NCI-H1694 treated with DMSO at 0.1 percent for 48 hours (cell line): ENCODE results near the gene PRKN.
A peak's percentile ranks its signal among the peaks of the same experiment; 100 is the strongest.
"Not testable (repeated sequence)": the region's sequence is repeated elsewhere in the genome, so short reads cannot be mapped to it uniquely, and the experiment has no call there.

ENCODE experiments used
- DNase-seq: peaks from one replicate; lab custom pipeline; 2025; lab: John Stamatoyannopoulos, UW

Gene PRKN

DNA sequence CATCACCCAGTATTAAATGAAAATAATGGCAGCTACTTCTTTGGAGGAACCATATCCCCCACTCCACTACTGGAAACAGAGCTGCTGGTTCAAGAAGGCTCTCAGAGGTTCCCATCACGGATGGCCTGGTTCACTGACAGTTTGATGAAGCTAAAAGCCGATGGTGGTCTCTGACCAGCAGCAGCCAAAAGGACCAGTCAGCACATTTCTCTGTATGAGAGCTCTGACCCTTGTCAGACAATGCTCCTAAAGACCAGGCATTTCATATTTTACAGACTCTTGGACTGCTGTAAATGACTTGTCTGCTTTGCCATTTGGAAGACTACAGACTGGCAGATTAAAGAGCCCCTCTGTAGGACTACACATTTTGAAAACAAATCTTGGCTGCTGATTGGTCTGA, 16.6 kb downstream of the PRKN start:
- no peak for DNase-seq

DNA sequence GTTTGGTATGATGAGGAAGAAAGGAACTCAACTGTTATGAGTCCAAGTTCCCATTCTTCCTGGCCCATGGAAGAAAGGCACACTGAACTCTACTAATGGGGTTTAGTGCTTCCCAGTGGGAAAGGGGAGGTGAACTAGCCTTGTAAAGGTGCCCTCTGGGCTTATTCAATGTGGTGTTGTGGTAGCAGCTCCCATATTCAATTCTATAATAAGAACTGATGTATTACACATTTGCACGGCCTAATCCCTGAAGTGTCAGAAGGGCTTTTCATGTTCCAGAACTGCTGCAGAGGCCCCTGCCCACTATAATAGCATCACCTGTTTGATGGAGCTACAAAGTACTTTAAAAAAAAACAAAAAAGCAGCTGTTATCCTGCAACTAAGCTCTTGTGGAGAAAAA, 17.1 kb downstream of the PRKN start:
- no peak for DNase-seq

DNA sequence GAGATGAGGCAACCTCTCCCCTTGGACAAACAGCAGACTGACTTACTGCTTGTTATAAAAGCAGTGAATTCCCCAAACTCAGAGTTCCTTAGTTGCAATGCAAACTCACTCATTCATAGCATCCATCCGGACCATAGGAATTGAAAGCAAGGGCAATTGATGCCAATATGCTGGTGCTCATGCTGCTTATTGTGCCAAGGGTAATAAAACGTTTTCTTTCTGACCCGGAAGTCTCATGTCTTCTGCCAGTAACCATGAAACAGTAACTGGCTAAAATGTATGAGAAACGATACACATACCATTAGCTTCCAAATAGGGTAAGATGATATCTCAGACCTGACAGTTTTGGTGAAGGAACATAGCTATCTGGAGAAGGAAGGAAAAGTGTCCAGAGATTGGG, 18.1 kb downstream of the PRKN start:
- DNase-seq, result no peak

DNA sequence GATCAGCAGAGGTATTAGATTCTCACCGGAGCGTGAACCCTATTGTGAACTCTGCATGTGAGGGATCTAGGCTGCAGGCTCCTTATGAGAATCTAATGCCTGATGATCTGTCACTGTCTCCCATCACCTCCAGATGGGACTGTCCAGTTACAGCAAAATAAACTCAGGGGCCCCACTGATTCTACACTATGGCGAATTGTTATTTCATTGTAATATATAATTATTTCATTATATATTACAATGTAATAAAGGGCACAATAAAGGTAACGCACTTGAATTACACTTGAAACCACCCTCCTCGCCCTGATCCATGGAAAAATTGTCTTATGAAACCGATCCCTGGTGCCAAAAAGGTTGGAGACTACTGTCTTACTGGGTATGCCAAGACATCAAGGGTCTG, 18.6 kb downstream of the PRKN start:
- no peak for DNase-seq

DNA sequence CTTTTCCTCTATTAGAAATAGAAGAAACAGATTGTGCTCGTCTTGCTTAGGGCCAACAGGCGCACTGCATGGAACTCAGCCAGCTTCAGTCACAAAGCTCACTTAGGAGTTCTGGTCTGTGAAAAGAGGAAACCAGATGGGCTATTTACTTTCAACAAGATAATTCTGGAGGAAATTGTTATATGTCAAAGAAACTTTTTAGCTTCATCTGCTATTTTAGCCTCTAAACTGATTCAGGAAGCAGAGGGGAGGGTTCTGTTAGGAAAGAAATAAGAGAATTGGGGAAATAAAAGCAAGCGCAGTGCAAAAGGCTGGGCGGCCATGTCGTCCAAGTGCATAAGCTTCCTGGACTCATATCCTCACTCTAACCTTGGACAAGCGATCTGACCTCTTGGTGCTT, 21.3 kb downstream of the PRKN start:
- DNase-seq, result peak; percentile 5

DNA sequence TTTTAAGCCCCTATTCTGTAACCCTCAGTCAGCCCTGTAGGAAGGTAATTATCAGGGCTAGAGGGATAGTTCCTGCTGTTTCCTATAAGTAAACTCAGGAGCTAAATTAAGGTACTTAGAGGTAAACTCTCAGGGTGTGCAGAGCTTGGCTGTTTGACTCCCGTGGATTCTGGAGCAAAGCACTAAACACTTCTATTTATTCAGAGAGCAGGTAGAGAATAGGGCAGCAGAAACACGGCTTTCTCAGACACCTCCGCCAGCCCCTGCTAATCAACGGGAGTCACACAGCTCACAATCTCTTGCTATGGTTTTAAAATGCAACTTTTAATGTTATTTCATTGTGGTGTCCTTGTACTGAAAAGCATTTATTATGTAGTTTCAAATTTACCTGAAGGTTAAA, 21.8 kb downstream of the PRKN start:
- DNase-seq, result no peak

DNA sequence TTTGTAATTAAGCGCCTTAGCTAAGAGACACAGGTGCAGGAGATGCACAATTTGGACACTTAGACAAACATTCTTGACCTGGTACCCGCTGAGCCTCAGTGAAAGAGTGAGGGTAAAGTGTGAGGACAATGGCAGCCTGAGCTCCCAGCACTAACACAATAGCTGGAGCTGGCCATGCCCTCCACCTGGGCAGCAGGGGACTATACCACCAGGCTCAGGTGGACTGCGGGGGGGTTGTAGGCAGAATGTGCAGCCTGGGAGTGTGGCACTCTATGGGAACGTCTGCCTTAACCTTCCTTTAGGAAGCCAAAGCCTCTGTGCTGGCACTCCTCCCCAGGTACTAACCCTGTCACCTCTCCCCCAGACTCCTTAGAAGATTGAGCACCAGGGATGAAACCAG, 23.6 kb downstream of the PRKN start:
- DNase-seq, result no peak

DNA sequence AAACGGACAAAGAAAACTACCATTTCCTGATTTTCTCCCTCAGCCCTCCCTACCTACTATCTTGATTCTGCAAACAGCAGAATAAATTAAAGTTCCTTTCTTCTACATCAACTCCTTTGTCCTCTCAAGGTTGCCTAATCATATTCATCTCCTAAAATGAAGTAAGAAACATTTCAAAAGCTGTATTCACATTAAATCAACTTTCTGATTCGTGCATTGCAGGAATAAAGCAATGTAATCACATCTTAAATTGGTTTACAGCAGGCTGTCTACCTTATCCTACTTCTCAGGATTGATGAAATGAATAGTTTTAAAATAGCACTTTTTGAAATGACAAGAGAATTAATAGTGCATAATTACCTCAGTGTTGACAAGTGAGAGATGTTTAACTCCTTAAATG, 25.1 kb downstream of the PRKN start:
- no peak for DNase-seq

DNA sequence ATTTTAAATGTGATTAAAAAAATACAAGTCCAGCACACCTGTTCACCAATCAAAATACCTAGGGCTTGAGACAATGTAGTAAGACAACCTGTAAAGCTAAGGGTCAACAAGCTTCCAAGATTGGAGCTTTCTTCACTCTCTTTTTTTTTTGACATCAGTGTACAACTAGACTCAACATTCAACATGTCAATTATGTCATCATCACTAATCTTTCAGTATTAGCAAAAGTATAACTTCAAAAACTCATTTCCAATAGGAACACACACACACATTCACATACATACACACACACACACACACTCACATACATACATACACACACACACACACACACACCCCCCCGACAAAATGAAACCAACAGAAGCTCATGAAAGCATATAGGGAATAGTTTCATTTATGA, 26.0 kb downstream of the PRKN start:
- DNase-seq, result no peak

DNA sequence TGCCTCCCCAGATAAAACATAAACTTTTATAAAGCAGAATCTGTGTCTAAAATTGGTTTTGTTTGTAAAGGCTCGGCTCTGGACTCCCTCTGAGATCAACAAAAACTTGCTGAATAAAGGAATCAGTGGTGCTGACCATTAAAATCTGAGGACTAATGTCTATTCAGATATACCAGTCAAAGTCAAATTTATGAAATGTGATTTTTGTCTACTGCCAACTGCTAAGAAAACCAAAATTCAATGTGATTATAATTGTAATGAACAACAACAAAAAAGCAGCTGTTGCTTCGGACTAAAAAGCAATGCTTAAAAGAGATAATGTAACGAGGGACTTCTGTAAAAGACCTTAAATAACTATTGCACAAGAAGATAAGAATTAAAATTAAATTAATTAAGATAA, 26.6 kb downstream of the PRKN start:
- no peak for DNase-seq

DNA sequence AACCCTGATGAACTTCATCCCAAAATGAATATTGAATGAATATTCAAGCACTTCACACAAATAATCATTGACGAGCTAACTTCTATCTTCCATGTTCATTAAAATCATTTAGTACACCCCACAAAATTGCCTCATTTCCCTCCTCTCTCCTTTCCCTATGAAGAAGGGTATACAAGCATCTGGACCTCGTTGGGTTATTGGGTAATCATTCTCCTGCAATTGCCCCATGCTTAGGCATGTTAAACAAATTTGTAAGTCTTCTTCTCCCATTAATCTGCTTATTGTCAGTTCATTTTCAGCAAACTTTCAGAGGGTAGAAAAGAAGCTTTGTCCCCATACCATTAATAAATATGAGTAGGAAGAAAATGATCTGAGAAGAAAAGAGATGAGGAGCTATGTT, 27.6 kb downstream of the PRKN start:
- DNase-seq, result no peak

DNA sequence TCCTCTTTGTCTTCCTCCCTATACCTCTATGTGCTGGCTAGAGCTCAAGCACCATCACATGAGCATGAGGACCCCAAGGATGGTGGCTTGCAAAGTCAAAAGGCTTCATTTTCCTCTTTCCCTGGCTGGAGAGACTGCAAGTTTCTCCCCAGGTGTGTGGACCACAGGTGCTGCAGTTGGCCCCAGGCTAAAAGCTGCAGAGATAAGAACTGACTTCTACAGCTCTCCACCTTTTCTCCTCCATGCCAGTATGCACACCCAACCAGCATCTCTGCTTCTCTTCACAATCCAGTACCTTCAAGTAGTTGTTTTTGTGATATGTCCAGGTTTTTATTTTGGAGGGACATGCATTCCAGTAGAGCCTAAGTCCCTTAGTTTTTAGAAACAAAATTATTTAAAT, 29.1 kb downstream of the PRKN start:
- DNase-seq, result no peak

DNA sequence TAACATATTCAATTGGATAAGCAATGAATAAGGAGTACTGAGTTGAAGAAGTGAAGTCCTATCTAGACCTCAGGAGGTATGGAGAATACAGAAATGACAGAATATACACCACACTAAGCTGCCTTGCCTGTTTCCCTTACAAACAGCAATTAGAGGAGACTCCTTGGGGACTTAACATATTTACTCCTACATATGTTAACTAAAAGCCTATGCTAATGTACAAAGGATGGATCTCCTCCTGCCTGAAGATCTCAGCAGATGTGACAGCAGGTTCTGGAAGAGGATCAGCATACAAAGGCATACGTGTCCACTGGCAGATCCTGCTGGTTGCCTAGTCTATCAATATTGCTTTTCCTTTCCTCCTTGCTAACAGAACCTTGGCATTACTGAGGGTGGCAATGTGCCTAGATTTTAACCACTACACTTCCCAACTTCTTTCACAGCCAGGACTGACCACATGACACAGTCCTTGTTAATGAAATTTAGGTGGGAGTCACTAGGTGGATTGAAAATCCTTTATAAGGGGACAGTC, 29.6 kb downstream of the PRKN start:
- no peak for DNase-seq

DNA sequence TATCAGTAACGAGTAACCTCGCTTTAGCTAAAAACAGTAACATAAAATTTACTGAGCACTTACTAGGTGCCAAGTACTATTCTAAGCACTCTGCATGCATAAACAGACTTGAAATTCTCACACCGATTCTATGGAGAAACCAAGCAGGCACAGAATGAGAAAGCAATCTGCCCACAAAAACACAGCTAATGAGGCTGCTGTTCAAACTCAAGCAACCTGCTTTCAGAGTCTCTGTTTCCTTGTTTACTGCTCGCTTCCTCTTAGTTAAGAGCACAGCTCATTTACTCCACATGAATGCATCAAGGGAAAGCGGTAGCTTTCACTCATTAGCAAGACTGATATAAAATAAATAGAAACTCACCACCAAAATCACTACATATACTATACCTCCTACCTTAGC, 37.4 kb downstream of the PRKN start:
- no peak for DNase-seq

DNA sequence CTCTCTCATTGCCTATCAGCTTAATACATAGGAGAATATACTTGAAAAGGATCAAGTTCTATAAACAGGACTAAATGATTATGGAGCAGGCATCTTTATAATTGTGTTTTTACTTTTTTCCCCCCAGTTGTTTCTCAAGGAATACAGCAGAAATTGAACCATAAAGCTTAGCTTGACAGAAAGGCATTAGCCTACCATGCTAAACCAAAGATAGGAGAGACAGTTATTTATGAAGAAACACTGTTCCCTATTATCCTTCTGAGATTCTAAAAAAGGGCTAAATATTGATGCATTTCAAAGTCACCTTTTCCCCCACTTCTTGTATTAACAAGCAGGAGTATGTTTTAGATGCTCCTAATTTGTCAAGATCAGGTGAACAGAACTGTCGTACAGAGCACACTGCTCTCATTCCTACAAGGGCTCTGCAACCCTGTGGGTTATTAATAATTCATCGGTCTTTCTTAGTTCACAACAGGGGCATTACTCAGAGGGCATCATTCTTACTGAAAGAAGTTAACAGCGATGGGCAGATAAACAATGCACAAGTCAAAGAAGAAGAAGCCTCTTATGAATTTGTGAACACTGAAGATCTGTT, 38.7 kb downstream of the PRKN start:
- DNase-seq, result no peak

DNA sequence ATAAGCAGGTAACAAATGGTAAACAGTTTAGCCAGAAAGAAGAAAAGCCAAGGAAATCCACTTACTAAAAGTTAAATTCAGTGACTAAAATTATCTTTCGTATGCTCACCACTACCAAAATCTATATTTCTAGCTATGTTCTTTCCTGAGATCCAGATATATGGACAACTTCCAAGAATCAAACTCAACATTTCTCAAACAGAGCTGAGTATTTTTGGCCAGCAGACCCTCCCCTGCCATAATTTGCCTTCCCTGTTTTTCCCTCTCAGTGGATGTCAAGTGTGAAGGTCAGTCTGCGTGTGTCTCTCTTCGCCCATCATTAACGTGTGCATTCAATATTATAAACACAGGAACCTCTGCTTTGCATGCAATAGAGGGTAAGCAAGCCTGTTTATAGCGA, 42.0 kb downstream of the PRKN start:
- DNase-seq, result no peak

DNA sequence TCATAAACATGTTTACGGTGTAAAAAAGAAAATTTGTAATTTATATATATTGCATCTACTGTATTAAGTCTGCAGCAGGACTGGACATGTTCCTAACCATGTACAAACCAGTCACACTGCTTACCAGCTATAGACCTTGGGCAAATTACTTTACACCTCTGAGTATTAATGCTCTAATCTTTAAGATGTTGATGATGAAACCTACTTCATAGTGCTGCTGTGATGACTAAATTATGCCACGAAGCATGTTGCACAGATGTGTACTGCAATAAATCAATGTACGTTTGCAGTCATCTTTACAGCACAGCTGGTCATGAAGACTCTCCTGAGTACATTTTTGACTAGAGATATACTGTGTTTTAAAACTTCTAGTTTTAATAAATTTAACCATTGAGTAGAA, 42.6 kb downstream of the PRKN start:
- DNase-seq, result no peak

DNA sequence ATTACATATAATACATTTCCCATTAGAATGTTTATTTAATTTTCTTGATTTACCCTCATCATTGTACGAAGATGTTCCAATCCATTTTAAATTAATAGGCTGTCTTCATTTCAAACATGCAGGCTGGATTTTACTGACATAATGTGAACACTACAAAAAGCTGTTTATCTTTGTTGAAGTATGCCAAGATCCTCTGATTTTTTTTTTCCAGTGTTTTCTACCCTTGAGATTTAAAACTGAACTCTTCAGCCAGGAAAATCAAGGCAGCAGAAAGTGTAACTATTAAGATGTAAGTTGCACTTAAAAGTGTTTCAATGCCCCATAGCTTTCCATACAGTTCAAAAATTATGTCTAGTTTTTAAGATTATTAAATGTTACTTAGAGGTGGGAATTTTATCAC, 43.5 kb downstream of the PRKN start:
- DNase-seq, result no peak

DNA sequence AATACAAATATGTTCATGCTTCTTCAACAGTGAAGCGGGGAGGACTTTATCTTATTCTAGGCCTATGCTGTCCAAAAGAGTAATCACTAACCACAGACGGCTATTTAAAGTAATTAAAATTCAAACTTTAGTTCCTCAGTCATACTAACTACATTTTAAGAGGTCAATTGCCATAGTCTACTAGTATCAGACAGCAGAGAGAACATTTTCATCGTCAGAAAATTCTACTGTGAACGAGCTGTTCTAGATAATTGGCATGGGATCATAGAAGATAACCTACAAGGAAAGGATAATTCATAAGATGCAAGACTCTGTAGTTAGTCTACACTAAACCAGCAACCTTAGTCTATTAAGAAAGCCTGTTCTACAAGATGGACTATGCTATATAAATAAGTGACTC, 44.4 kb downstream of the PRKN start:
- no peak for DNase-seq

DNA sequence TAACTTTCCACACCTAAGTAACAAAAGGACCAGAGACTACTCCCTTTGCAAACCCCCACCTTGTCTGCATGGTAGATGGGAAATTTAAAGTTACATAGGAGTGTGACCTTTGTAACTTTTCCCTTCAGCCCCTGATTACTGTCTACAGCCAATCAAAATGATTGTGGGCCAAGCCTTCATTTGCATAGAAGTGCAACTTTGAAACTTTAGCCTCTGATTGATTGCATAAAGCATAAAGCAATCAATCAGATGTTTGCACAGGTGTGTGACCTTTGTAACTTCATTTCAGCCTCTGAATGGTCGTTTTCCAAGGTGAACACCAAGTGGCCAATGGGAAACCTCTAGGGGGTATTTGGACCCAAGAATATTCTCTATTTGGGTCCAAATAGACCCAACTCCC, 46.1 kb downstream of the PRKN start:
- no peak for DNase-seq

DNA sequence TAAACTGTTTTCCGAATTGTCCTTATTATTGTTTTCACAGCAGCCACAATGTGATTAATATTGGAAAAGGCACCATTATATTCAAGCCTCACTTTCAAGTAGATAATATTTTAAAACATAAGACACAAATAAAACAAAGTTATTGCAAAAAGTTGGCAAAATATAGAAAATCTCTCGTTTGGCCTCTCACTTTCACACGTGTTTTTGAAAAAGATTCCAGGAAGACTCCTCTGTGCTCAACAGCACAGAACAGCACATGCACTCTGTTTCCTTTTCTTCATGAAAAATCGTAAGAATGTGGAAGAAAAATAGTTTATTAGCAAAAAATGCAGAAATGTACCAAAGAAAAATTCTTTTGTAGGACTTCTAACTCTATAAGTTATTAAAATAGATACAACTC, 46.7 kb downstream of the PRKN start:
- no peak for DNase-seq

DNA sequence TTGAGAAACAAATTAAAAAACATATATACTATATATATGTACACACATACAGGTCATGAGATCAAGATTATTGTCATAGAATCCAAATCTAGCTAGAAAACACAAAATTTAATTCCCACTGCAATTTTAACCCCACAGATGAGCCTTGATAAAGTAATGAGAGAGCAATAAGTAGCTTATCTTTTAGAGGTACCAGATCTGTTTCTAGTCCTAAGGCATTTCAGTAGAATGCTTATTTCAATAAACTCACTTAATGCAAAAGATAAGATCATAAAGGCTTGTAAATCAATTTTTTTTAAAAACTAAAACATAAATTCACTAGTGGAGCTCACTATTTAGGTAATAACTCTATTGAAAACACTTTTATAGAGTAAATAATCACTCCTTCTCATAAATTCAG, 47.2 kb downstream of the PRKN start:
- no peak for DNase-seq

DNA sequence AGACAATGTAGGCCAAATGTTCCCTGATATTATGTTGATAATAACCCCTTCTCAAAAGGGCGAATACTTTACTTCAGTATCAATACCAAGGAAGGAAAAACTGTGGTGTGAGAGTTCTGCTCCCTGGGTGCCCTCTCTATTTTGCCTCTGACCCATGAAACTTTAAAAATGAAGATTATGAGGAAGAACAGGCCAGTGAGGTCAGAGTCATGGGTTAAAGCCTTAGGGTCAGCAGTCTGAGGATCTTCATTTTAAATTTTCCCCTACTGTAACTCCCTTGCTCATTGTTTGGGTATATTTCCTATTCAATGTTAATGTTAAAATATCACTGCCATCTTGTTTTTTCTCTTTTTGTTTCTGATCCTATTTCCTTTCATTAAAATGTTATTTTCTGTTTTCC, 47.9 kb downstream of the PRKN start:
- no peak for DNase-seq

DNA sequence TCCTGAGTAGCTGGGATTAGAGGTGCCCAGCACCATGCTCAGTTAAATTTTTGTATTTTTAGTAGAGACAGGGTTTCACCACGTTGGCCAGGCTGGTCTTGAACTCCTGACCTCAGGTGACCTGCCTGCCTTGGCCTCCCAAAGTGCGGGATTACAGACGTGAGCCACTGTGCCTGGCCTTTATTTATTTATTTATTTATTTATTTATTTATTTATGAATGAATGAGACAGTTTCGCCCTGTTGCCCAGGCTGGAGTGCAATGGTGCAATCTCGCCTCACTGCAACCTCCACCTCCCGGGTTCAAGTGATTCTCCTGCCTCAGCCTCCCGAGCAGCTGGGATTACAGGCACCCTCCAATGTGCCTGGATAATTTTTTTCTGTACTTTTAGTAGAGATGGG, 48.7 kb downstream of the PRKN start:
- not testable (repeated sequence) for DNase-seq

DNA sequence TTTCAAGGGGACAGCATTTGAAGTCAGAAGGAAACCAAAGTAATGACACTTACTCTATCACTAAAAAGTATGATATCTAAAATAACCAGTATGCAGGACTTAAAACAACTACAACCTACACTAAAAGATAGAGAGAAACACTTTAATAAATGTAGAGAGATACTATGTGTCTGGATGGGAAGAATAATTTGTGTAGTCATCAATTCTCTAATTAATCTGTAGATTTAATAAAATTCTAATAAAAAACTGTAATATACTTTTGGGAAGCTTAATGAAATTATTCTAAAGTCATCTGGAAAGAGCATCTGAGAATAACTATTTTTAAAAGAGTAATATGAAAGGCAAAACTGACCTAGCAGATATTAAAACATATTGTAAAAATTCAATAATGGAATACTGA, 52.1 kb downstream of the PRKN start:
- no peak for DNase-seq
